ENCODE measurements around the gene FAM83G. TPM values are rescaled to one million over a fixed set of nuclear protein-coding genes. Genes with fewer than 3 reads are reported as not detected.

The FAM83G gene
- 12.6 and 16.9 TPM in 2 replicates for total RNA-seq

GRCh38 chr17:19004421-19005136 lies at the start of gene FAM83G:
Gene FAM83G, minus strand, starts transcription at chr17:19004764. Its CDS starts 723 bp downstream, at chr17:19004041.

GRCh38 chr17:19046782-19047375 lies 42.3 kb upstream of the FAM83G start, which contains the start of gene GRAP:
Gene GRAP, minus strand, starts transcription at chr17:19046957. Its CDS starts 31 bp downstream, at chr17:19046926.

GRCh38 chr17:18951941-18952842 lies 52.4 kb downstream of the FAM83G start, which contains the start of gene SLC5A10:
Gene SLC5A10, plus strand, starts transcription at chr17:18952165. Its CDS starts 41 bp downstream, at chr17:18952206.

Small RNAs within 50 kb of the gene (small RNA-seq; reads per million reads assigned to genes)
- gene AC090286.3, result not detected
- gene RF00324, result not detected

Other genes starting within 250 kb of the FAM83G start
- 67.7 and 81.7 TPM in 2 replicates for gene TVP23B, start 223.6 kb downstream of the FAM83G start, total RNA-seq
- gene PRPSAP2, start 146.6 kb downstream of the FAM83G start, total RNA-seq, result 35.6 and 41.2 TPM in 2 replicates
- gene SLC5A10, start 52.6 kb downstream of the FAM83G start, total RNA-seq, result not detected in 2 replicates
- 15.5 and 20.1 TPM in 2 replicates for gene GRAP, start 42.2 kb upstream of the FAM83G start, total RNA-seq
- 17.2 and 21.1 TPM in 2 replicates for gene GRAPL, start 122.8 kb upstream of the FAM83G start, total RNA-seq
- gene EPN2, start 232.6 kb upstream of the FAM83G start, total RNA-seq, result 38.7 and 46.1 TPM in 2 replicates